Mesenchymal stem cell (in vitro differentiated cells and primary cell): ENCODE measurements around the gene TMEM225B.

ENCODE experiments used
- DNase-seq: peaks from one replicate; pipeline ENCODE4 v3.0.0-alpha.2; 2013
- H2AFZ ChIP-seq: one replicate; pipeline ENCODE4 v1.6.1; 2013; ENCODE audit warnings: low read depth, mild to moderate bottlenecking, control low read depth, inconsistent platforms, low read length, moderate library complexity
- H2AK5ac ChIP-seq: 2 replicates; pipeline ENCODE4 v1.6.1; 2013; ENCODE audit warnings: low read length, moderate library complexity, mild to moderate bottlenecking, inconsistent platforms; ENCODE audit not compliant: severe bottlenecking
- H2BK120ac ChIP-seq: one replicate; pipeline ENCODE4 v1.6.1; 2013; ENCODE audit warnings: low read depth, mild to moderate bottlenecking, inconsistent platforms, low read length, moderate library complexity
- H2BK12ac ChIP-seq, 2 experiments: one replicate each; pipeline ENCODE4 v1.6.1; 2013; ENCODE audit warnings: inconsistent platforms in 2 of 2, low read length in 2 of 2, mild to moderate bottlenecking in 2 of 2, moderate library complexity in 2 of 2, control low read depth in 1 of 2
- H2BK15ac ChIP-seq: one replicate; pipeline ENCODE4 v1.6.1; 2013; ENCODE audit warnings: mild to moderate bottlenecking, low read depth, inconsistent platforms; ENCODE audit not compliant: poor library complexity, severe bottlenecking
- H2BK5ac ChIP-seq: 2 replicates; pipeline ENCODE4 v1.6.1; 2013; ENCODE audit warnings: low read depth, mild to moderate bottlenecking, low read length, control low read depth, inconsistent platforms; ENCODE audit not compliant: poor library complexity, severe bottlenecking
- H3K14ac ChIP-seq, 2 experiments: one replicate each; pipeline ENCODE4 v1.6.1; 2013; ENCODE audit warnings: inconsistent platforms in 2 of 2, low read length in 2 of 2, control low read depth in 1 of 2, mild to moderate bottlenecking in 1 of 2, moderate library complexity in 1 of 2
- H3K18ac ChIP-seq, 2 experiments: one replicate each; pipeline ENCODE4 v1.6.1; 2013; ENCODE audit warnings: inconsistent platforms in 2 of 2, low read length in 2 of 2, control low read depth in 1 of 2, low read depth in 1 of 2, mild to moderate bottlenecking in 1 of 2
- H3K23ac ChIP-seq, 2 experiments: one replicate each; pipeline ENCODE4 v1.6.1; 2013; ENCODE audit warnings: inconsistent platforms in 2 of 2, low read length in 2 of 2, mild to moderate bottlenecking in 2 of 2, moderate library complexity in 2 of 2, control low read depth in 1 of 2
- H3K27ac ChIP-seq: 2 replicates; pipeline ENCODE4 v1.5.1; 2013; ENCODE audit warnings: mild to moderate bottlenecking, moderate library complexity, low read length, control low read depth, inconsistent platforms; ENCODE audit not compliant: poor library complexity, severe bottlenecking
- H3K27me3 ChIP-seq, 2 experiments: 2 replicates each; pipeline versions ENCODE4 v1.6.1 to v1.7.0; 2013; ENCODE audit warnings: low read length in 2 of 2, mild to moderate bottlenecking in 2 of 2, moderate library complexity in 2 of 2, control low read depth in 1 of 2, inconsistent platforms in 1 of 2; ENCODE audit not compliant: control insufficient read depth in 1 of 2, insufficient read depth in 1 of 2
- H3K36me3 ChIP-seq, 2 experiments: 2 replicates each; pipeline versions ENCODE4 v1.6.1 to v1.7.0; 2013; ENCODE audit warnings: low read length in 2 of 2, control low read depth in 1 of 2, inconsistent platforms in 1 of 2, low read depth in 1 of 2, mild to moderate bottlenecking in 1 of 2; ENCODE audit not compliant: insufficient read depth in 2 of 2, control insufficient read depth in 1 of 2
- H3K4ac ChIP-seq, 2 experiments: one replicate each; pipeline ENCODE4 v1.6.1; 2013; ENCODE audit warnings: inconsistent platforms in 2 of 2, low read length in 2 of 2, mild to moderate bottlenecking in 2 of 2, moderate library complexity in 2 of 2, control low read depth in 1 of 2, low read depth in 1 of 2
- H3K4me1 ChIP-seq: 2 replicates; pipeline ENCODE4 v1.6.1; 2013; ENCODE audit warnings: low read depth, low read length, control low read depth; ENCODE audit not compliant: control insufficient read depth, insufficient read depth
- H3K4me2 ChIP-seq: 2 replicates; pipeline ENCODE4 v1.6.1; 2013; ENCODE audit warnings: low read length, mild to moderate bottlenecking, inconsistent platforms; ENCODE audit not compliant: poor library complexity, severe bottlenecking
- H3K4me3 ChIP-seq, 2 experiments: 2 replicates each; pipeline versions ENCODE4 v1.5.1 to v1.7.0; 2013; ENCODE audit warnings: low read length in 2 of 2, mild to moderate bottlenecking in 2 of 2, control low read depth in 1 of 2, low read depth in 1 of 2; ENCODE audit not compliant: insufficient read depth in 1 of 2
- H3K79me1 ChIP-seq: replicated peaks from 2 replicates; pipeline ENCODE4 v1.6.1; 2013; ENCODE audit warnings: mild to moderate bottlenecking, control low read depth, low read length, inconsistent platforms; ENCODE audit not compliant: poor library complexity, severe bottlenecking
- H3K9ac ChIP-seq: 2 replicates; pipeline ENCODE4 v1.7.0; 2013; ENCODE audit warnings: mild to moderate bottlenecking, low read length, moderate library complexity
- H3K9me3 ChIP-seq: 2 replicates; pipeline ENCODE4 v1.7.0; 2013; ENCODE audit warnings: mild to moderate bottlenecking, low read length; ENCODE audit not compliant: control insufficient read depth
- H4K8ac ChIP-seq: one replicate; pipeline ENCODE4 v1.6.1; 2013; ENCODE audit warnings: inconsistent platforms, mild to moderate bottlenecking, low read length, moderate library complexity
- H4K91ac ChIP-seq: one replicate; pipeline ENCODE4 v1.6.1; 2013; ENCODE audit warnings: mild to moderate bottlenecking, low read length, inconsistent platforms
- WGBS: methylation state at CpG from one replicate; pipeline ENCODE4 v1.1.7; 2013; ENCODE audit warnings: mixed read lengths; 5-methylcytosine and 5-hydroxymethylcytosine counted together

The TMEM225B gene

GRCh38 chr7:99639267-99639666, 41.2 kb downstream of the TMEM225B start:
- no peak overlapping the region for H3K14ac ChIP-seq
- no peak for DNase-seq

GRCh38 chr7:99642027-99642426, 44.0 kb downstream of the TMEM225B start:
- Histone ChIP-seq H2BK15ac (no peak overlapping the region), H3K23ac (no peak overlapping the region), H3K9me3 (no peaks in the 10 kb centered on the region), H3K9ac (no peak overlapping the region), H2BK12ac (no peak overlapping the region), H3K18ac (no peak overlapping the region), H2AFZ (no peak overlapping the region), H2AK5ac (no peak overlapping the region), H2BK5ac (no peak overlapping the region), H3K4me1 (no peaks in the 10 kb centered on the region), H4K8ac (no peak overlapping the region), H3K79me1 (no peaks in the 10 kb centered on the region), H3K27ac (no peak overlapping the region), H3K4me2 (no peak overlapping the region), H3K14ac (no peak overlapping the region), H3K4ac (no peak overlapping the region), H3K4me3 (no peak overlapping the region), H4K91ac (no peak overlapping the region), H2BK120ac (no peak overlapping the region), H3K36me3 (peaks cover 8 to 13% of the 10 kb centered on the region in 2 experiments), H3K27me3 (no peaks in the 10 kb centered on the region)
- DNase-seq = no peak
- 95% methylated on average over 1 of the region's 1 CpG for WGBS

More at GRCh38 chr7:99639267-99639666, 41.2 kb downstream of the TMEM225B start:
- H4K91ac ChIP-seq = no peak overlapping the region
- no peaks in the 10 kb centered on the region for H3K27me3 ChIP-seq
- peaks cover 0 to 11% of the 10 kb centered on the region in 2 experiments for H3K36me3 ChIP-seq
- no peak overlapping the region for H2BK5ac ChIP-seq
- H4K8ac ChIP-seq = no peak overlapping the region
- no peak overlapping the region for H3K4me2 ChIP-seq
- no peak overlapping the region for H2BK15ac ChIP-seq
- no peaks in the 10 kb centered on the region for H3K4me1 ChIP-seq
- no peak overlapping the region for H2AK5ac ChIP-seq
- no peak overlapping the region for H3K9ac ChIP-seq
- no peak overlapping the region for H2BK120ac ChIP-seq
- H3K27ac ChIP-seq = no peak overlapping the region
- H3K9me3 ChIP-seq = no peaks in the 10 kb centered on the region
- no peak overlapping the region for H3K4me3 ChIP-seq
- no peak overlapping the region for H3K4ac ChIP-seq
- no peak overlapping the region for H3K18ac ChIP-seq
- no peak overlapping the region for H2BK12ac ChIP-seq
- no peak overlapping the region for H2AFZ ChIP-seq
- H3K23ac ChIP-seq = no peak overlapping the region
- no peaks in the 10 kb centered on the region for H3K79me1 ChIP-seq

GRCh38 chr7:99643464-99643863, 45.4 kb downstream of the TMEM225B start:
- H3K4ac ChIP-seq = no peak overlapping the region
- 81% methylated on average over 2 of the region's 2 CpGs for WGBS
- no peak overlapping the region for H3K4me3 ChIP-seq
- H2BK120ac ChIP-seq = no peak overlapping the region
- no peak overlapping the region for H3K9ac ChIP-seq
- no peak overlapping the region for H4K91ac ChIP-seq
- no peak overlapping the region for H4K8ac ChIP-seq
- H3K79me1 ChIP-seq = no peaks in the 10 kb centered on the region
- H3K27me3 ChIP-seq = no peaks in the 10 kb centered on the region
- no peak overlapping the region for H3K23ac ChIP-seq
- no peak overlapping the region for H3K14ac ChIP-seq
- no peaks in the 10 kb centered on the region for H3K4me1 ChIP-seq
- no peak overlapping the region for H2BK5ac ChIP-seq
- H3K18ac ChIP-seq = no peak overlapping the region
- H2BK12ac ChIP-seq = no peak overlapping the region
- no peak overlapping the region for H2BK15ac ChIP-seq
- H2AK5ac ChIP-seq = no peak overlapping the region
- no peak overlapping the region for H2AFZ ChIP-seq
- peaks cover 10 to 12% of the 10 kb centered on the region in 2 experiments for H3K36me3 ChIP-seq
- no peaks in the 10 kb centered on the region for H3K9me3 ChIP-seq
- DNase-seq = no peak
- H3K4me2 ChIP-seq = no peak overlapping the region
- H3K27ac ChIP-seq = no peak overlapping the region

GRCh38 chr7:99644431-99644830, 46.4 kb downstream of the TMEM225B start:
- no peak for DNase-seq
- Histone ChIP-seq H3K9me3 (no peaks in the 10 kb centered on the region), H3K9ac (no peak overlapping the region), H3K4me3 (no peak overlapping the region), H2AK5ac (no peak overlapping the region), H3K36me3 (peaks cover 6 to 12% of the 10 kb centered on the region in 2 experiments), H3K18ac (no peak overlapping the region), H3K4ac (no peak overlapping the region), H2BK12ac (no peak overlapping the region), H3K27ac (no peak overlapping the region), H4K8ac (no peak overlapping the region), H3K4me2 (no peak overlapping the region), H2BK5ac (no peak overlapping the region), H3K27me3 (no peaks in the 10 kb centered on the region), H3K14ac (no peak overlapping the region), H3K4me1 (no peaks in the 10 kb centered on the region), H3K23ac (no peak overlapping the region), H2BK15ac (no peak overlapping the region), H2BK120ac (no peak overlapping the region), H2AFZ (no peak overlapping the region), H4K91ac (no peak overlapping the region), H3K79me1 (peaks cover 2% of the 10 kb centered on the region)
- WGBS = 95% methylated on average over 3 of the region's 3 CpGs
